Sigmoid colon (tissue), 4 donors: ENCODE data around the gene CLOCK.

Source experiments
- EP300 ChIP-seq, 4 donors: sonication (generic); formaldehyde crosslinking; IDR thresholded peaks; one replicate each; pipeline ENCODE4 v1.6.1; 2017; ENCODE audit warnings: antibody characterized with exemption in 4 of 4
- POLR2AphosphoS5 ChIP-seq, 4 donors: sonication (generic); formaldehyde crosslinking; IDR thresholded peaks; one replicate each; pipeline ENCODE4 v1.6.1; 2017; ENCODE audit warnings: antibody characterized with exemption in 4 of 4
- TF ChIP-seq, protein P1 (sequence below), 4 experiments: fragments of 450-650 bp in 3 of 4; fragments of 200-600 bp in 1 of 4; IDR thresholded peaks; one replicate each; pipeline ENCODE4 v1.5.1; 2016 to 2019; ENCODE audit warnings: antibody characterized with exemption in 4 of 4, mild to moderate bottlenecking in 3 of 4, moderate library complexity in 2 of 4

DNA sequence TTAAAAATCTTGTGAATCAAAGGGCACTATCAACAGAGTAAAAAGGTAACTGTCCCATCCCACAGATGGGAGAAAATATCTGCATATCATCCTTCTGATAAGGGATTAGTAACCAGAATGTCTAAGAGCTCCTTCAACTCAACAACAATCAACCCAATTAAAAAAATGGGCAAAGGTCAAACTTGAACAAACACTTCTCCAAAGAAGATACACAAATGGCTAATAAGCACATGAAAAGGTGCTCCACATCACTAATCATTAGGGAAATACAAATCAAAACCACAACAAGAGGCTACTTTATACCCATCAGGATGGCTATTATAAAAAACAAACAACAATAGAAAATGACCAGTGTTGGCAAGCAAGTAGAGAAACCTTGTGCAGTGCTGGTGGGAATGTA lies 107.7 kb downstream of the CLOCK start:
- TF ChIP-seq, protein P1, sequence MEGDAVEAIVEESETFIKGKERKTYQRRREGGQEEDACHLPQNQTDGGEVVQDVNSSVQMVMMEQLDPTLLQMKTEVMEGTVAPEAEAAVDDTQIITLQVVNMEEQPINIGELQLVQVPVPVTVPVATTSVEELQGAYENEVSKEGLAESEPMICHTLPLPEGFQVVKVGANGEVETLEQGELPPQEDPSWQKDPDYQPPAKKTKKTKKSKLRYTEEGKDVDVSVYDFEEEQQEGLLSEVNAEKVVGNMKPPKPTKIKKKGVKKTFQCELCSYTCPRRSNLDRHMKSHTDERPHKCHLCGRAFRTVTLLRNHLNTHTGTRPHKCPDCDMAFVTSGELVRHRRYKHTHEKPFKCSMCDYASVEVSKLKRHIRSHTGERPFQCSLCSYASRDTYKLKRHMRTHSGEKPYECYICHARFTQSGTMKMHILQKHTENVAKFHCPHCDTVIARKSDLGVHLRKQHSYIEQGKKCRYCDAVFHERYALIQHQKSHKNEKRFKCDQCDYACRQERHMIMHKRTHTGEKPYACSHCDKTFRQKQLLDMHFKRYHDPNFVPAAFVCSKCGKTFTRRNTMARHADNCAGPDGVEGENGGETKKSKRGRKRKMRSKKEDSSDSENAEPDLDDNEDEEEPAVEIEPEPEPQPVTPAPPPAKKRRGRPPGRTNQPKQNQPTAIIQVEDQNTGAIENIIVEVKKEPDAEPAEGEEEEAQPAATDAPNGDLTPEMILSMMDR (IDR thresholded peaks at IDR 0.05), result no peak
- no peak for TF ChIP-seq POLR2AphosphoS5 (IDR thresholded peaks at IDR 0.05)
- no peak for TF ChIP-seq EP300 (IDR thresholded peaks at IDR 0.05)
